ENCODE measurements around the gene TUBB4A. TPM values are rescaled to one million over a fixed set of nuclear protein-coding genes. Genes with fewer than 3 reads are reported as not detected.

Gene TUBB4A
- total RNA-seq, 1 donor from 2014 or later: 0.58 TPM

- no peak for TF ChIP-seq CTCF (IDR thresholded peaks at IDR 0.05)
- DNase-seq: no peak
- H3K4me3 ChIP-seq: no peak overlapping the region
- intact Hi-C loops (cut with DNase I): no loop called here
- peak; percentile 60 for ATAC-seq
- no peaks in the 10 kb centered on the region for H3K27me3 ChIP-seq
- peaks cover 14% of the 10 kb centered on the region for H3K4me1 ChIP-seq
- H3K9me3 ChIP-seq: no peaks in the 10 kb centered on the region
- H3K27ac ChIP-seq: no peak overlapping the region
- H3K36me3 ChIP-seq: no peaks in the 10 kb centered on the region
These were observed 19.9 kb upstream of the TUBB4A start for GRCh38 chr19:6521718-6522646.

- intact Hi-C loops (cut with DNase I): no loop called here
- no peak for DNase-seq
These were observed 17.2 kb upstream of the TUBB4A start for GRCh38 chr19:6519289-6519688.

GRCh38 chr19:6518145-6518911, 16.2 kb upstream of the TUBB4A start:
- no peak overlapping the region for H3K27ac ChIP-seq
- no peak for TF ChIP-seq CTCF (IDR thresholded peaks at IDR 0.05)
- H3K9me3 ChIP-seq: no peaks in the 10 kb centered on the region
- H3K36me3 ChIP-seq: no peaks in the 10 kb centered on the region
- peaks cover 14% of the 10 kb centered on the region for H3K4me1 ChIP-seq
- ATAC-seq (no peak), DNase-seq (no peak)
- no peaks in the 10 kb centered on the region for H3K27me3 ChIP-seq
- no peak overlapping the region for H3K4me3 ChIP-seq
- intact Hi-C loops (cut with DNase I): no loop called here

More at GRCh38 chr19:6519289-6519688, 17.2 kb upstream of the TUBB4A start:
- ATAC-seq: no peak
- no peaks in the 10 kb centered on the region for H3K9me3 ChIP-seq
- H3K27me3 ChIP-seq: no peaks in the 10 kb centered on the region
- H3K4me1 ChIP-seq: peaks cover 14% of the 10 kb centered on the region
- H3K36me3 ChIP-seq: no peaks in the 10 kb centered on the region
- H3K4me3 ChIP-seq: no peak overlapping the region
- no peak for TF ChIP-seq CTCF (IDR thresholded peaks at IDR 0.05)
- no peak overlapping the region for H3K27ac ChIP-seq

- intact Hi-C loops (cut with DNase I): no loop called here
- Histone ChIP-seq H3K36me3 (no peaks in the 10 kb centered on the region), H3K27ac (peak overlapping the region; percentile 78), H3K9me3 (no peaks in the 10 kb centered on the region), H3K4me3 (peak overlapping the region; percentile 76), H3K4me1 (peaks cover 9% of the 10 kb centered on the region), H3K27me3 (no peaks in the 10 kb centered on the region)
- TF ChIP-seq CTCF (IDR thresholded peaks at IDR 0.05): peak; percentile 99
- ATAC-seq: peak; percentile 89
- DNase-seq: peak; percentile 96
These were observed 14.7 kb upstream of the TUBB4A start for GRCh38 chr19:6516659-6517291.

GRCh38 chr19:6516018-6516658, 14.0 kb upstream of the TUBB4A start:
- intact Hi-C loops (cut with DNase I): no loop called here
- peaks cover 9% of the 10 kb centered on the region for H3K4me1 ChIP-seq
- no peaks in the 10 kb centered on the region for H3K36me3 ChIP-seq
- H3K27me3 ChIP-seq: no peaks in the 10 kb centered on the region
- peak; percentile 96 for ATAC-seq
- H3K27ac ChIP-seq: peak overlapping the region; percentile 78
- DNase-seq: peak; percentile 98
- peak overlapping the region; percentile 76 for H3K4me3 ChIP-seq
- no peaks in the 10 kb centered on the region for H3K9me3 ChIP-seq
- TF ChIP-seq CTCF (IDR thresholded peaks at IDR 0.05): no peak

All from upper lobe of right lung (tissue), 1 donor.